Activated CD8-positive, alpha-beta memory T cell treated with anti-CD3 and anti-CD28 coated beads, Interleukin-2, amount 50 U/mL, for 1 hour (primary cell): ENCODE data around the gene CCDC3.

ENCODE experiments used
- DNase-seq: peaks from one replicate; pipeline ENCODE4 v3.0.0-alpha.2; 2020; ENCODE audit errors: extremely low read depth

Gene CCDC3

GRCh38 chr10:12922117-12922900 is 79.2 kb downstream of the CCDC3 start:
- DNase-seq, result no peak

GRCh38 chr10:12921163-12921562 is 80.3 kb downstream of the CCDC3 start:
- no peak for DNase-seq

- DNase-seq, result no peak
Observed at GRCh38 chr10:12919574-12919973, 81.9 kb downstream of the CCDC3 start.

- DNase-seq, result no peak
Observed at GRCh38 chr10:12916587-12916986, 84.9 kb downstream of the CCDC3 start.

- no peak for DNase-seq
Observed at GRCh38 chr10:12915637-12916168, 85.8 kb downstream of the CCDC3 start.

DNA sequence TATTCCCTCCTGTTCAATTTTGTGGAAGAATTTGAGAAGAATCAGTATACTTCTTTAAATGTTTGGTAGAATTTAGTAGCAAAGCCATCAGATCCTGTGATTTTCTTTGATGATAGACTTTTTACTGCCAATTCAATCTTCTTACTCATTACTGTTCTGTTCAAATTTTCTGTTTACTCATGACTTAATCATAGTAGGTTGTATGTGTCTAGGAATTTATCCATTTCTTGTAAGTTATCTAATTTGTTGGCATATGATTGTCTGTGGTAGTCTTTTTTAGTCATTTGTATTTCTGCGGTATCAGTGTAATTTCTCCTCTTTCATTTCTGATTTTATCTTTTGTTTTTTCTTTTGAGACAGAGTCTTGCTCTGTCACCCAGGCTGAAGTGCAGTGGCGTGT is 87.4 kb downstream of the CCDC3 start:
- no peak for DNase-seq

- DNase-seq, result no peak
Observed at GRCh38 chr10:12911795-12912194, 89.7 kb downstream of the CCDC3 start.

DNA sequence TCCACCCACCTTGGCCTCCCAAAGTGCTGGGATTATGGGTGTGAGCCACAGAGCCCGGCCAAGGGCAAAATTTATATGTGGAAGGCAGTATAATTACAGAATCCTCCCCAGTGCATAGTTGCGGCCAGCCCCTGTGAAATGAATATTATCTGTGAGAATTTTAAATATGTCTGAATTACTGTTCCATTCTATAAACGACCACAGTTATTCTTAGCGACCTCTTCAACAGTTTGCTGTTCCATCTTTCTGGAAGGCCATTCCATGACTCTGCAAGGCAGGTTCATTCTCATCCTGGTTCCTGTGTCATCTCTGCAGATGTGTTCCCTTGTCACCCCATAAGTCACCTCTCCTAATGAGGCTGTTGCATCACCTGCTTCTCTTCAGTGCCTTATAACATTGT is 90.7 kb downstream of the CCDC3 start:
- DNase-seq, result no peak

- DNase-seq, result no peak
Observed at GRCh38 chr10:12909836-12910185, 91.7 kb downstream of the CCDC3 start.

- DNase-seq, result no peak
Observed at GRCh38 chr10:12909182-12909835, 92.2 kb downstream of the CCDC3 start.

GRCh38 chr10:12908773-12909172 is 92.7 kb downstream of the CCDC3 start:
- no peak for DNase-seq

- no peak for DNase-seq
Observed at GRCh38 chr10:12907656-12908055, 93.9 kb downstream of the CCDC3 start.

DNA sequence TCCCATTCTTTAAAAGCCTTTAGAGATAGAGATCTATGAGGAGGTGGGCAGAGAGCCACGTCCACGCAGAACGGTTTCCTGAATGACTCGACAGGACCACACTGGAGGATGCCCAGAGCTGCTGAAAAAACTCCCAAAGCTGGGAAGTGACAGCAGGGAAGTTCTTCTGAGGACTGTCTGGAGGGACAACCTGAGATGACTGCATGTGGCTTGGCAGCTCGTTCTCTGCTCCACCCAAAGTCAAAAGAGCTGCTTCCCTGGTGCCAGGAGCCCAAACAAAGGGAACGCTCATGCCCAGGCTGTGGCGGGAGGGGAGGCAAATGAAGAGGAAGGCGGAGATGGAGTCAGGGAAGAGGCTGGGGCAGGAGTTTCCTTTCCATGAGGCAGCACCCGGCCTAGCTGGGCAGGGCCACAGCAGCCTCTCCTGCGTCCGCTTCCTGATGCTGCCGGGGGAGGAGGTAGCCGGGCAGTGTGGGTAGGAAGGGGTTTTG is 95.4 kb downstream of the CCDC3 start:
- DNase-seq, result no peak

GRCh38 chr10:12905067-12905466 is 96.4 kb downstream of the CCDC3 start:
- no peak for DNase-seq

- DNase-seq, result no peak
Observed at GRCh38 chr10:12902851-12903358, 98.6 kb downstream of the CCDC3 start.

DNA sequence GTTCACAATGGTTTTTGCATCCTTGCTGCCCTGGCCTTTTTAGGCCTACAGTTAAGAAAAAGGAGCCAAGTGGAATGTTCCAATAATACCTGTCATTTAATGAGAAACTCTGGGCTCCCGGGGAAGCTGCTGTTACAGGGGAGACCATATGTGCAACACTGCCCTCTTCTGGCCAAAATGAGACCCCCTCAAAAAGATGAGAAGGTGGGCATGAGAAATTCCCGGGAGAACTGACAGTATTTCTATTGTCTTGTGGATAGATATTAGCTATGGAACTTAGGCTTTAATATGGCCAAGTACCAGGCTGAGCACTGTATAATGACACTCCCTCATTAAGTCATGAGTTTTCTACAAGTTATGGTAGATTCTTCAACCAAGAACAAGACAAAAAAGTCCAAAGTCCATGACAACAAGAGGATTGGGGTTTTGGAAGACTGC is 99.4 kb downstream of the CCDC3 start:
- peak; percentile 4 for DNase-seq

GRCh38 chr10:12899546-12899945 is 102.0 kb downstream of the CCDC3 start:
- DNase-seq, result no peak

GRCh38 chr10:12898271-12898670 is 103.2 kb downstream of the CCDC3 start:
- no peak for DNase-seq

- no peak for DNase-seq
Observed at GRCh38 chr10:12897278-12897677, 104.2 kb downstream of the CCDC3 start.

DNA sequence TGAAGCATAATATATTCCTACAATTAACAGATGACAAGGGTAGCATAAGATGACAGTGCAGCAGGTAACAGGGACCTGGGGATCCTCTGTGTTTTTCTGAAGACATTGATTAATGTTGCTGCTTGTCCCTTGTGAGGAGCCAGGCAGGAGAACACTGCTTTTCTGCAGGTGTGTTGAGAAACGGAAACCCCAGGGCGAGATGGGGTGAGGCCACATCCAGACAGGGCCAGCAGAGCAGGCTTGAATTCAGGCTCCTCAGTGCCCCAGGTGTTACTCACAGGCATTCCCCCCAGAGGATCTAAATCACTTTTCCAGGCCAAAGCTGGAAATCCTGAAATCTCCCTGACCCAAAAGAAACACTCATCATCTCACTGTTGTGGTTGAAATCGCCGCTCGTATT is 105.3 kb downstream of the CCDC3 start:
- DNase-seq, result no peak

GRCh38 chr10:12892924-12893323 is 108.6 kb downstream of the CCDC3 start:
- DNase-seq, result no peak

DNA sequence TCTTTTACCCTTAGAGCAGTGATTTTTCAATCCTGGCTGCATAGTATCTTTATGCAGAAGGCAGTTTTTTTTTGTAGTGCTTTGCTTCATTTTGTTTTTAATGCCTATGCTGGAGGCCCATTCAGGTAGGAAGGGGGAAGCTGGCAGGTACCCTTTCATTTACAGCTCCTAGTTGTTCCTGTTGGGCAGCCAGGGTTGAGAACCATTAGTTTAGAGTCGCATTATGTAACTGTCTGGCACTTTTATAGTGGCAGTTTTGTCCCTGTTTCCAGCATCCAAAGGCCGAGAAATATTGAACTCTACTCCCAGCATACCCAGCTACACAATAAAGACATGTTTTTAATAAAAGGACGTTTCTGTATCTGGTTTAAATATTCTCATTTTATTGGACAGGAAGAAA is 110.6 kb downstream of the CCDC3 start:
- no peak for DNase-seq

- DNase-seq, result no peak
Observed at GRCh38 chr10:12888470-12888869, 113.0 kb downstream of the CCDC3 start.
